GM15510 (cell line): ENCODE results near the gene CASK.

Experiments
- POLR2A ChIP-seq: IDR thresholded peaks from 3 replicates; pipeline ENCODE4 v1.6.1; 2011; ENCODE audit warnings: borderline replicate concordance; ENCODE audit not compliant: insufficient read length; ENCODE audit errors: extremely low read depth

The CASK gene

DNA sequence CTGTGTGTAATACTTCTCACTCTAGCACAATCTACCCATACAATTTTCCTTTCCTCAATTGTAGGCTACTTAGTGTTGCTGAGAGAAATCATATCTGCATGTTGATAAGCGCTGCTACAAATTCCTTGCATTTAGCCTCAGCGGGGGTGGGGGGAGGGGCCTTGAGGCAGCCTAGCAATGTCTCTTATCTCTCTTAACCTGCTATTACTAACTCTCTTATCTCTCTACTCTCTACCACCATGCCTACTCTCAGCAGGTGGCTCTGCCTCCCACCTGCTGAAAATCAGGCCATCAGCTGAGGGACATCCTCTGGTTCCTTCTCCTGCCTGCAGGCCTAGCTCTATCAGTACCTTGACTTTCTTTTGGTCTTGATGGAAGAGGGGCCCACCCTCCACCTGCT, 100.5 kb downstream of the CASK start:
- no peak for TF ChIP-seq POLR2A

DNA sequence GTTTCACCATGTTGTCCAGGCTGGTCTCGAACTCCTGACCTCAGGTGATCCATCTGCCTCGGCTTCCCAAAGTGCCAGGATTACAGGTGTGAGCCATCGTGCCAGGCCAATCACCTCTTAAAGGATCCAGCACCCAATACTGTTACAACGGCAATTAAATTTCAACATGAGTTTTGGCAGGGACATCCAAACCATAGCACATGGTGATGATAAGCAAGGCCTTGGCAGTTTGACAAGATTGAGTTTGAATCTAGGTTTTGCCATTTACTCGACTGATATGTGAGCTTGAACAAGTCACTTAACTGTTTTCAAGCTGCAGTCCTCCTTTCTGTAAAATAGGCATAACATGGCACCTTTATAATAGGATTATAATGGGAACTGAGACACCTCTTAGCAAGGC, 115.3 kb downstream of the CASK start:
- no peak for TF ChIP-seq POLR2A

DNA sequence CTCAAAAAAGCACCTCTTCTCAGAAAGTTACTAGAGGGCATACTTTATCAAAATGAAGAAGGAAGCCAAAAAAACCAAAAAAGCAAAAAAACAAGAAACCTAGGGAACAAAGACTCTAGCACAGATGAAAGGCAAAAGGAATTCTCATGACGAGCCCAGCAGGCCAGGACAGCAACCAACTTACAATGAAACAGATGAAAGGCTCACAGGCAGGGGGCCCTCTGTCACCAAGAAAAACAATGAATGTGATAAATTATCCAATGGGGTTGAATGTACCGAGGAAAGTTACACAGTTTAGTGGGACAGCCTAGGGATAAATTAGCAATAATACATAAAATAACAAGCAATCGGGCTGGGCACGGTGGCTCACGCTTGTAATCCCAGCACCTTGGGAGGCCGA, 120.4 kb downstream of the CASK start:
- TF ChIP-seq POLR2A: no peak

- TF ChIP-seq POLR2A: no peak
Observed at GRCh38 chrX:41799661-41800060, 123.7 kb downstream of the CASK start.

DNA sequence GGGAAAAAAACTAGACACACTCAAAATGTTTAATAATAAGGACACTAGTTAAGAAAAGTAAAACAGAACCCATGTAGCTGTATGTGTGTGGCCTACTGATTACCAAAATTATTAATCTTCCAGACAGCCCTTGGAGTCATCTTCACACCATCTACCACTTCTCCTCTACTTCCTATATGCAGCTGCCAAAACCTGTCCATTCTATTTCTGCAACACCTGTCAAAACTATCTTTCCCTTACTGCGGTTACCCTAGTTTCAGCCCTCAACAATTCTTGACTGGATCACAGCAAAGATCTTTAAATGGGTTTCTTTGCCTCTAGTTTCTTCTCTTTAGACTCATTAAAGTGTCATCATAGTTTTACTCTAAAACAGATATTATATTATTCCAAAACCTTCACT, 126.8 kb downstream of the CASK start:
- TF ChIP-seq POLR2A: no peak

DNA sequence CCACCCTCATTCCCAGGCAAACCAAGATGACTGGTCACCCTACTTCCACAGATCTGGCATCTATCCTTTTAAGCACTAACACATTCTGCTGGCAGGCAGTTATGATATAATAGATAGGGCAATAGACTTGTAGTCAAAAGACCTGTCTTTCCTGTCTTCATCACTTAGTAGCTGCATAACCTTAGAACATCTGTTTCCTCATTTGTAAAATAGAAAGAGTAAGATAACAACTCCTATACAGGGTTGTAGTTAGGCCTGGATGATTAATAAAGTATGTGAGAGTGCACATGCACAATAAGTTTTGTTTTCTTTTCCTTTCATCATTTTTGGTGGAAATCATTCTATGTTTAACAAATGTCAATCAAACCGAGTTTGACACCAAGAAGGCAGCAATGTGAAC, 127.3 kb downstream of the CASK start:
- TF ChIP-seq POLR2A: no peak

DNA sequence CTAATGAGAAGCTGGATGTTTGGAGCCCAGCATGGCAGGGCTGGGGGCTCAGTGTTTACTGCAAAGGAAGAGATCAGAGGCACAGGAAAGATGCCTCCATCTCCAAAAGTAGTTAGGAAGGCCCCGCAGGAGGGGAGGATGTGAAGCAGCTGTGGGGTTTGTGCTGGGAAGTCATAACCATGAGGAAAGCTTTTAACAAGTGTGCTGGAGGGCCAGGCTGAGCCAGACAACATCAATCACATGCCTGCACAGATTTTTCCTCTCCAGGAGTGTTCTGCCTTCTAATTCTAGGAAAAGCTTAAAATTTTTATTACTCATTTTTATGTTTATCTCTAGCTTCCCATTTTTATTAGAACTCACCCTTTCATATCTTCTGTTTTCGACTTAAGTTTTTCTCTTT, 134.0 kb downstream of the CASK start:
- TF ChIP-seq POLR2A: no peak

- TF ChIP-seq POLR2A: no peak
Observed at GRCh38 chrX:41785685-41786084, 137.7 kb downstream of the CASK start.

GRCh38 chrX:41781500-41781899, 141.9 kb downstream of the CASK start:
- TF ChIP-seq POLR2A: no peak

DNA sequence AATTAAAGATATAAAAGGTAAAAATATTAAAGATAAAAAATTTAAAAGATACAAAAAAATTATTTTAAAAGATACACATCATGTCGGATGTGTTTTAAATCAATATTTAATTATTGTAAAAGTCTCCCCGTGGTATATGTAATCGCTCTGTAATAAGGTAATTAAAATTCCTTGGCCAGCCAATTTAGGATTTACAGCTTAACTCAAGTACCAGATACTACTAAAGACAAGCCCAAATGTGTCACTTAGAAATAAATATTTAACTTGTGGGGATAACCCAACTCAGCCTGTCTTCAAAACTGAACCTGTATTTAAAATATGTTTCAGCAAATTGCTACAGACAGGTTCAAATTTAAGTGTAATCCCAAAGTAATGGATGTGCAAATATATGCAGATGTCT, 143.4 kb downstream of the CASK start:
- no peak for TF ChIP-seq POLR2A

DNA sequence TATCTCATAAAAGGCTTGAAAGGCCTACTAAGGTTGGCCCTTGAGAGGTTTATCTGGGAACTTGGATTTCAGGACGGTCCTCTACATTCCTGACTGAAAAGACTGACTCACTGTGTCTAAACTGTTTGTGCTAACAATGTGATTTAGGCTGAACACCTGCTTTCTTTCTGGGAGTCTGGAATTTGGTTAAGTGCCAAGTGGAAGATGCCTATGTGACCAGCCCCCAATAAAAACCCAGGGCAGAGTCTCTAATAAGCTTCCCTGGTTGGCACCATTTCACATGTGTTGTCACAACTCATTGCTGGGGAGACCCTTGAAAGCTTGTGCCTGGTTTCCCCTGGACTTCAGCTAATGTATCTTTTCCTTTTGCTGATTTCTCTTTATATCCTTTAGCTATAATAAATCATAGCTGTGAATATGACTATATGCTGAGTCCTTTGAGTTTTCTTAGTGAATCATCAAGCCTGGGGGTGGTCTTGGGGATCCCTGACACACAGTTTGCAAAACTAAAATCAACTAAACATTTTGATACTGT, 144.3 kb downstream of the CASK start:
- TF ChIP-seq POLR2A: no peak

DNA sequence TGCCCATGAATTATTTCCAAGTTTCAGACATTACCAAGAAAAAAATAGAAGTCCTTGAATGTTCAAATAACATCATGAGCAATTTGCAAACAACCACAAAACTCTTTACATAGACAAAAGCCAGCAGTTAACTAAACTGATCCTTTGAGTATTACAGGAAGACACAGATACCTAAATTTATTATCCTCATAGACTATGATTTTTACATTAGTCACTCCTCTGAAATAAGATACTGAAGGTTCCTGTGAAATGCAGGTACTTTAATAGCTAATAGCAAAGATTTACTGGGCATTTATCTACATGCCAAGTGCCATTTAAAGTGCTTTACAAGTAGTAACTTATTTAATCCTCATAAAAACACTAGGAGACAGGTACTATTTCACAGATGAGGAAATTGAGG, 161.7 kb downstream of the CASK start:
- no peak for TF ChIP-seq POLR2A

DNA sequence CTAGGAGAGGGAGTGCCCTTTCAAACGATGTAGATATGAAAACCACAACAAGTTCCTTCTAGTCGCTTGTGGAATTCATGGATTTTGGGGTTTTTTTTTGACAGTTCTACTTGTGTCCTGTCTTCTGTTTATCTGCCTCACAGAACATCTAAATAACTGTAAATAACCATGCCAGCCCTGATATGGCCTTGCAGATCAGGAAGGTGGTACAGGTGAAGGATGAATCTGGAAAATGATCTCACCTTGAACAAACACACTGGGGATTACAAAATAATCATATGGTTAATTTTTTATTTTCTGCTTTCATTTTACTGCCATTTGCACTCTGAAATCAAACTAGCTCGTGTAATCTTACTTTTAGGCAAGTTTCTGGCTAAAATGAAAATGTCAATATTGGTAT, 162.2 kb downstream of the CASK start:
- no peak for TF ChIP-seq POLR2A

GRCh38 chrX:41759817-41760216, 163.5 kb downstream of the CASK start:
- TF ChIP-seq POLR2A: no peak

- TF ChIP-seq POLR2A: no peak
Observed at GRCh38 chrX:41758401-41758800, 165.0 kb downstream of the CASK start.

GRCh38 chrX:41750716-41751115, 172.6 kb downstream of the CASK start:
- no peak for TF ChIP-seq POLR2A

GRCh38 chrX:41739871-41740270, 183.5 kb downstream of the CASK start:
- TF ChIP-seq POLR2A: no peak

DNA sequence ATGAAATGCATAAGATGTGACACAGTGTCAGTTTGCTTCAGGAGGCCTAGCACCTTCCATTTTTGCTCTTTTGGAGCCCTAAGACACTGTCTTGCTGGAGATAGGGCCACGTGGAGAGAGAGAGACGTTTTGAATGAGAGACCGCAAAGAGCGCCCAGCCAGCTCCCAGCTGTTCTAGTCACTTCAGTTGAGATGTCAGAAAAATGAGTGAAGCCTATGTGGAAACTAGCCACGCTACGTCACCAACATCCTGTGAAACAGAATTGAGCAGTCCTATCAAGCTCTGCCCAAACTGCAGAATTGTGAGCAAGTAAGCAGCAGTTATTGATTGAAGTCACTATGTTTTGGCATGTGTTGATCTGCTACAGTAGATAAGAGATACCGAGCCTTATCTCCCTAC, 186.3 kb downstream of the CASK start:
- TF ChIP-seq POLR2A: no peak

DNA sequence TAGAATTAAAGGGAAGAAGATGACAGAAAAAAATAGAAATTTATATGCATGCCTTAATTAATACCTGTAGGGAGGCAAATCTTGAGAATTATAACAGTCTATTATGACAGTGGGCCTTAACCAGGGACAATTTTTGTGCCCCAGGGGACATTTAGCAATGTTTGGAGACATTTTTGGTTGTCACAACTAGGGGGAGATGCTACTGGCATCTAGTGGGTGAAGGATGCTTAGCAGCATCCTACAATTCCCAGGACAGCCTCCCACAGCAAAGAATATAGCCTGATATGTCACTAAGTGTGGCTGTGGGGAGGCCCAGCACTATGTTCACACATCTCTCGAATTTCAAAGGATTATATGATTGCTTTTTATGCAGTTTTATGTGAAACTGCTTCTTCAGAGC, 188.8 kb downstream of the CASK start:
- TF ChIP-seq POLR2A: no peak

- TF ChIP-seq POLR2A: no peak
Observed at GRCh38 chrX:41733939-41734338, 189.4 kb downstream of the CASK start.
